NB4 (cell line): ENCODE data around the gene MICOS13.

Experiments used
- CTCF ChIP-seq: IDR thresholded peaks from one replicate; pipeline ENCODE4 v1.5.1; 2012; ENCODE audit warnings: low read depth, low read length
- MAX ChIP-seq: IDR thresholded peaks from 2 replicates; pipeline ENCODE4 v1.6.1; 2011; ENCODE audit warnings: low read depth, low read length
- POLR2A ChIP-seq: IDR thresholded peaks from 2 replicates; pipeline ENCODE4 v1.6.1; 2011; ENCODE audit warnings: mild to moderate bottlenecking; ENCODE audit not compliant: insufficient read length; ENCODE audit errors: extremely low read depth

GRCh38 chr19:5642204-5642603 lies 38.1 kb downstream of the MICOS13 start:
- TF ChIP-seq CTCF (no peak), POLR2A (no peak), MAX (no peak)
